ENCODE results near the gene GNA15.

GNA15 gene

GRCh38 chr19:3115916-3116602 lies 19.8 kb upstream of the GNA15 start:
- TF ChIP-seq, protein P1, sequence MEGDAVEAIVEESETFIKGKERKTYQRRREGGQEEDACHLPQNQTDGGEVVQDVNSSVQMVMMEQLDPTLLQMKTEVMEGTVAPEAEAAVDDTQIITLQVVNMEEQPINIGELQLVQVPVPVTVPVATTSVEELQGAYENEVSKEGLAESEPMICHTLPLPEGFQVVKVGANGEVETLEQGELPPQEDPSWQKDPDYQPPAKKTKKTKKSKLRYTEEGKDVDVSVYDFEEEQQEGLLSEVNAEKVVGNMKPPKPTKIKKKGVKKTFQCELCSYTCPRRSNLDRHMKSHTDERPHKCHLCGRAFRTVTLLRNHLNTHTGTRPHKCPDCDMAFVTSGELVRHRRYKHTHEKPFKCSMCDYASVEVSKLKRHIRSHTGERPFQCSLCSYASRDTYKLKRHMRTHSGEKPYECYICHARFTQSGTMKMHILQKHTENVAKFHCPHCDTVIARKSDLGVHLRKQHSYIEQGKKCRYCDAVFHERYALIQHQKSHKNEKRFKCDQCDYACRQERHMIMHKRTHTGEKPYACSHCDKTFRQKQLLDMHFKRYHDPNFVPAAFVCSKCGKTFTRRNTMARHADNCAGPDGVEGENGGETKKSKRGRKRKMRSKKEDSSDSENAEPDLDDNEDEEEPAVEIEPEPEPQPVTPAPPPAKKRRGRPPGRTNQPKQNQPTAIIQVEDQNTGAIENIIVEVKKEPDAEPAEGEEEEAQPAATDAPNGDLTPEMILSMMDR (IDR thresholded peaks at IDR 0.05; ENCODE audit: borderline replicate concordance, extremely low read depth, low read length, poor library complexity, severe bottlenecking) = no peak
- no peak for TF ChIP-seq EZH2 (IDR thresholded peaks at IDR 0.05; ENCODE audit: borderline replicate concordance, low read depth, low read length, severe bottlenecking)
- no peak overlapping the region for H3K27ac ChIP-seq (ENCODE audit: low read length)
- H4K20me1 ChIP-seq (ENCODE audit: insufficient read depth, low read length) = 0 out of 2 replicates have a peak, but pooled peaks cover 3% of the 10 kb centered on the region
- H3K79me2 ChIP-seq (ENCODE audit: insufficient read depth, low read length) = peaks cover 8% of the 10 kb centered on the region
- DNase-seq (no peak), ATAC-seq (ENCODE audit: insufficient read depth, low read depth) (no peak)
- H3K9ac ChIP-seq (ENCODE audit: low read depth, low read length) = no peak overlapping the region
- no peak overlapping the region for H2AFZ ChIP-seq (ENCODE audit: low read depth, low read length)
- no peak overlapping the region for H3K4me3 ChIP-seq (ENCODE audit: low read depth in 1 of 2, low read length in 2 of 2)
- peaks cover 41% of the 10 kb centered on the region for H3K36me3 ChIP-seq (ENCODE audit: insufficient read depth, low read length)
- H3K4me2 ChIP-seq (ENCODE audit: insufficient read depth, low read length) = no peak overlapping the region
- H3K4me1 ChIP-seq (ENCODE audit: insufficient read depth, low read length) = no peaks in the 10 kb centered on the region
- no peaks in the 10 kb centered on the region for H3K27me3 ChIP-seq (ENCODE audit: insufficient read depth, low read length, poor library complexity)
- H3K9me3 ChIP-seq (ENCODE audit: insufficient read depth, low read length, severe bottlenecking) = no peaks in the 10 kb centered on the region

GRCh38 chr19:3116621-3117020 lies 19.2 kb upstream of the GNA15 start:
- ATAC-seq (ENCODE audit: insufficient read depth, low read depth) (no peak), DNase-seq (no peak)
- Histone ChIP-seq H3K79me2 (ENCODE audit: insufficient read depth, low read length) (peaks cover 4% of the 10 kb centered on the region), H2AFZ (ENCODE audit: low read depth, low read length) (no peak overlapping the region), H3K9me3 (ENCODE audit: insufficient read depth, low read length, severe bottlenecking) (no peaks in the 10 kb centered on the region), H3K36me3 (ENCODE audit: insufficient read depth, low read length) (peaks cover 36% of the 10 kb centered on the region), H3K4me3 (ENCODE audit: low read depth in 1 of 2, low read length in 2 of 2) (no peak overlapping the region), H3K27ac (ENCODE audit: low read length) (no peak overlapping the region), H3K4me1 (ENCODE audit: insufficient read depth, low read length) (no peaks in the 10 kb centered on the region), H3K9ac (ENCODE audit: low read depth, low read length) (no peak overlapping the region), H3K4me2 (ENCODE audit: insufficient read depth, low read length) (no peak overlapping the region), H3K27me3 (ENCODE audit: insufficient read depth, low read length, poor library complexity) (no peaks in the 10 kb centered on the region), H4K20me1 (ENCODE audit: insufficient read depth, low read length) (0 out of 2 replicates have a peak, but pooled peaks cover 3% of the 10 kb centered on the region)
- TF ChIP-seq, protein P1 (IDR thresholded peaks at IDR 0.05; ENCODE audit: borderline replicate concordance, extremely low read depth, low read length, poor library complexity, severe bottlenecking) = no peak
- TF ChIP-seq EZH2 (IDR thresholded peaks at IDR 0.05; ENCODE audit: borderline replicate concordance, low read depth, low read length, severe bottlenecking) = no peak

GRCh38 chr19:3117716-3118115 lies 18.1 kb upstream of the GNA15 start:
- Histone ChIP-seq H2AFZ (ENCODE audit: low read depth, low read length) (no peak overlapping the region), H3K4me2 (ENCODE audit: insufficient read depth, low read length) (no peak overlapping the region)
- ATAC-seq (ENCODE audit: insufficient read depth, low read depth) = no peak

More at GRCh38 chr19:3117716-3118115, 18.1 kb upstream of the GNA15 start:
- Histone ChIP-seq H3K9ac (ENCODE audit: low read depth, low read length) (no peak overlapping the region), H3K4me3 (ENCODE audit: low read depth in 1 of 2, low read length in 2 of 2) (no peak overlapping the region), H3K36me3 (ENCODE audit: insufficient read depth, low read length) (peaks cover 35% of the 10 kb centered on the region), H3K79me2 (ENCODE audit: insufficient read depth, low read length) (no peaks in the 10 kb centered on the region), H4K20me1 (ENCODE audit: insufficient read depth, low read length) (no peaks in the 10 kb centered on the region), H3K27ac (ENCODE audit: low read length) (no peak overlapping the region), H3K4me1 (ENCODE audit: insufficient read depth, low read length) (no peaks in the 10 kb centered on the region), H3K9me3 (ENCODE audit: insufficient read depth, low read length, severe bottlenecking) (no peaks in the 10 kb centered on the region), H3K27me3 (ENCODE audit: insufficient read depth, low read length, poor library complexity) (no peaks in the 10 kb centered on the region)
- DNase-seq = no peak
- TF ChIP-seq EZH2 (IDR thresholded peaks at IDR 0.05; ENCODE audit: borderline replicate concordance, low read depth, low read length, severe bottlenecking) = no peak
- TF ChIP-seq, protein P1 (IDR thresholded peaks at IDR 0.05; ENCODE audit: borderline replicate concordance, extremely low read depth, low read length, poor library complexity, severe bottlenecking) = no peak
